COLO668 (cell line): Measurements from ENCODE around the gene PHF12.

ENCODE experiments used
- DNase-seq: peaks from one replicate; lab custom pipeline; 2025; ENCODE audit not compliant: unreplicated experiment; lab: John Stamatoyannopoulos, UW

The PHF12 gene

DNA sequence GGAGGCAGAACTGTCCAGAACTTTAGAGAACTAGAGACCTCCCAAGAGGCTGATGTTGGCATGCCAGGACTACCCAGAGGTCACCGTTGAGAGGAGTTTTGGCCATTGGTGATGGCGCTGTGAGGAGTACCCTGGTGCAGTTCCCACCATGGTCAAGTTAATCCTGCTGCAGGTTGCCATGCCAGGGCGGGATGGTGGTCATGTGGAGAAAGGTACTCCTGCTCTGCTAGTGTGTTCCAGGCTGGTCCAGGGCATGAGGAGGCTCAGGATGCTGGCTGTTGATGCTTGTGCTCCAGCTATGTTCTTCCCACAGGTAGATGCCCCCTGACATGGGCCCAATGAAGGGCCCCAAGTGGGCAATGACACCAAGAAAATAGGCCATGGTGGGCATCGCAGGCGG, 4.1 kb upstream of the PHF12 start:
- no peak for DNase-seq

DNA sequence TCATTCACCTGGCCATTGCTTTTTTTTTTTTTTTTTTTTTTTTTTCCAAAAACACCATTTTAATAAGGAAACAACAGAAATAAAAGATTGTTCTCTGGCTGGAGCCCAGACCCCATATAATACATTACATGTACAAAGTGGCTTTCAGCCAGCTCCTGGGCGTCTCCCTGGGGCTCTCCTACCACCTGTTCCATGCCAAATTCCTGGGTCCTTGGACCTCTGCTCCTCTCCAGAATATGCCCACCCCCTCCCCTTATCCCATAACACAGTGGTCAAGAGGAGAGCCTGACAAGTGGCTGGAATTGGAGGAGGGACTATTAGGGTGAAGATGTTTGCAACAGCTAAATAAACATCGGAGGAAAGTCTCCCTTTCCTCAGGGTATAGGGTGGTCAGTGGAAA, 3.6 kb upstream of the PHF12 start:
- no peak for DNase-seq

GRCh38 chr17:28953444-28954118, 2.3 kb upstream of the PHF12 start:
- DNase-seq: peak; percentile 20

DNA sequence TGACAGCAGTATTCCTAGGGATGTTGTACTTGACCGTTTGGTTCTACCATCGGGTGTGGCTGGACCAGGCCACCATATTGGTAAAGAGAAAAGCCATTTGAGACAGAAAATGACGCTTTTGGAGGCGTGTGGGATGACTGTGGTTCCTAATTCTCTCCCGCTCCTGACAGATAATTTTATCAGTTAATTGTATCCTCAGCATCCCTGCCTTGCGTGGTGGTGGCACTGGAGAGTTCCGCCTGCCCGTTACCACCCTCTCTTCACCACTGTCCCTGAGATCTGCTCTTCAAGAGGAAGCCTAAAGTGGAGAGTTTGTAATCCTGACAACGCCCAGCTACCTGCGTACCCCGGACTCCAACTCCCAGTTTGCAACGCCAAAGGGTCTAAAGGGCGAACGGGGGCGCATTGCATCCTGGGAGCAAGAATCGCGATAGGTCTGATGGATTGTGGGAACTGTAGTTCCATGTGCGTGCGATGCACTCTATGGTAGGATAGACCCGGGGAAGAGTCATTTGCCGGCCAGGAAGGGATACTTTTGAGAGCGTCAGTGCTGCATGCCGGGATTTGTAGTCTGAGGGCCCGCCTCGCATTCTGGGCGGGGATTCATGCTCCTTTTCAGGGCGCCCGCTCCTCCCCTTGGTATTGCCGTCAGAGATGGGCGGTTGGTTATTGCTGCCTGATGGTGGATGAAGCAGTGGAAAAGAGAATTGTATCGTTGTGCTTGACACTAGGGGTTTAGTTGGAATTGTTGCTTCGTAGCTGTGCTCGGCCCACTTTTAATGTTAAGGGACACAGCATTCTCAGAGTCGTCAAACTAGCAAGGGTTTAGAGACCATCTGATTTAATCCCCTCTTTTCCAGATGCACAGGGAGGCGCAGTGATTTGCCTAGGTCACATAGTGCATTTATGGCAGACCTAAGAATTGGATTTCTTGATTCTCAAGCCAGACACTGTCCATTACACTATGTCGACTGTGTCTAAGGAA, 965 bp upstream of the PHF12 start:
- DNase-seq: peak; percentile 93

DNA sequence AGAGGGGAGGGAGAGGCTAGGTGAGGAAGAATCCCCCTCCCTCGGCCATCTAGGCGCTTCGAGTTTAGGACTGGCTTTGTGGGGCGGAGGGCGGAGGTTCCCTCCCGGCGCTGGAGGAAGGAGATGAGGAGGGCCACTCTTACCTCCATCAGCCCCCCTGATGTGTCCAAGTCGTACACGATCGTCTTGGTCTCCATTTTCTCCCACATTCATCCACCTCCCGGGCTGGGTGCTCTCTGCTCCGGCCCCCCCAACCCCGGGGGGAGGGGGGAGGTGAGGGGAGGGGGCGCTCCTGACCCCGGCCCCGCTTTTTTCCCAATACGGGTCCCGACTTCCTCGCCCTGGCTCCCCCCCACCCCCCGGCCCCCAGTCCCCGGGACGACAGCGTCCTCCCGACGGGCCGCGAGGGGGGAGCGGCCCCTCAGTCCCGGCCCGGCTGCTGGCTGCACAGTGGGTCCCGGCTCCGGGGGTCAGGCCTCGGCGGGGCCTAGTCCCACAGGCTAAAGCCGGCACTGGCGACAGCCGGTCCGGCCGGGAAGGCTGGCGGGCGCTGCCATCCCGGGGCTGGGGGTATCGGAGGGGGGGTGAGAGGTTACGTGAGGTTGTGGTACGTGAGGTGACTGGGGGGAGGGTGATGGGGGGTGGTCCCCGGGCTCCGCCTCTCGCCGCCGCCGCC, 428 bp downstream of the PHF12 start:
- DNase-seq: no peak

DNA sequence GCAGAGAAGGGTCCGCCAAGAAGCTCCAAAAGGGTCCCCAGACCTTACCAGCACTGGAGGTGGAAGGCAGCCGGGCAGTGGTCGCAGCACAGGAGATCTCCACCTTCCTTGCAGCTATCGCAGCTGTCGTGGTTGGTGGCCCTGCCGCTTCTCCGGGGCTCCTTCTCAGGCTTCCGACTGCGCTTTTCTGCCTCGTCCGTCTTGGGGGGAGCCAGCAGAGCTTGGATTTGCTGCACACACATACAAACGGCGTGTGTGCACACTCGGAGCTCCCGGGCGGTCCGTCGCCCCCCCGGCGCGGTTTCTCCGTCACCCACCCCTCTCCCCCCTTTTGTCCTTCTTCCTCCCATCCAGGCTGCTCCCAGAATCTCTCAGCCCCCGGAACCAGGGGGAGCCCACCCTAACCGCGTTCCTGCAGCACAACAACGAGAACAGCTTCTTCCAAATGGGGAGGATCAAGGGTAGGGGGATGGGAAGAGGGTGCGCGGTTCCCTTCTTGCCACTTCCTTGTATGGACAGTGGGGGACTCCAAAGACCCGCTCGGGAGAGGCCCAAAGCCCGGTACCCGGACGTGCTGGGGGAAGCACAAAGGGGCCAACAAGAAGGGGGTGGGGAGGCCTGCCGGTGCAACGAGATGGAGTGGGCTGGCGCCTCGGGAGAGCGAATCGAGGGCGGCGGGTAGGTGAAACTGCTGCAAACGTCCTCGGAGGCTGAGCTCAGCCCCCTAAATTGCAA, 1.1 kb downstream of the PHF12 start:
- peak; percentile 17 for DNase-seq

DNA sequence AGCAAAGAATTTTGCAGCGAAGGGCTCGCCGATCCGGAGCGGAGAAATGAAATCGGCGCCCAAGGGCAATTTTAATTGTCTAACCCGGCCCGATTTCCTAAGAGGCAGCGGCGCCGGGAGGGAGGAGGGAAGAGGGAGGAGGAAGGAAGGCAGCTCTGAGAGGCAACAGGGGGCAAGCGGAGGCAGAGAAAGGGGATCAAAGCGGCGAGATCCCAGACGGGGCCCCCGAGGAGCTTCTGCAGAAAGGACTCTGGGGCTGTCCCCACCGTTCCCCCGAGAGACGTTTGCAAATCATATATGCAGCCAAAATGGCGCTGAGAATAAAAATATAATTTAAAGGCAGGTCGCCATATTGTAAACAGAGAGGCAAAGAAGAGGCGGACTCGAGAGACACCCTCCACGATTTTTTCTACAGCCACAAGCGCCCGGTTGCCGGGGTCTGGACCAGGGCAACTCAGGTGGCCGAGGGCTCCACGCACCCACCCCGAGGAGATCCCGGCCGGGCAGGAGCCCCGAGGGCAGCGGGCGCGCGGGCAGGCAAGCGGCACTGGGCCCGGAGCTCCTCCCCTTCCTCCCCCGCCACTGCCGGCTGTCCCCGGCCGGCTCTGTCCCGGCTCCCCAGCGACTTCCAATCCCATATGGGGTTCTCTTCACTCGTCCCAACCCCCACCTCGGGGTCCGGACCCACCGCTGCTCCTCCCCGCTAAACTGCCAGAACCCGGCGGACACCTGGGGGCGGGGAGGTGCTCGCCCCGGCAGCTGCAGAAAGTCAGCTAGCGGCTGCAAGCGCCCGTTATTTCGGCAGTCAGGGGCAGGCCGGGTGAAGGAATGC, 1.9 kb downstream of the PHF12 start:
- DNase-seq: peak; percentile 18

DNA sequence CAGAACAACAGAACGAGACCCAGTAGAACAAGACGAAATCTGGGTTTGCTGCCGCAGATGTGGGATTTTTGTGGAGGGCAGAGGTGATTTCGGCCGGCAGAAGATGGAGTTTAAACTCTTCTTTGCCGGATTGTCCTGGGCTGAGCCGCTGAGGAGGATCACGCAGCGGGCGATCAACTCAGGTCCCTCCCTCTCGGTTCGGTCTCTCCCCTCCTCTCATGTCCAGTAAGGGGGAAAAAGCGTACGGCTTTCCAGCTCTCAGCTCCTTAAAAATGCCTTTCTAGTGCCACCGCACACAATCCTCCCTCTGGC, 2.5 kb downstream of the PHF12 start:
- no peak for DNase-seq

GRCh38 chr17:28948342-28948741, 3.0 kb downstream of the PHF12 start:
- no peak for DNase-seq

DNA sequence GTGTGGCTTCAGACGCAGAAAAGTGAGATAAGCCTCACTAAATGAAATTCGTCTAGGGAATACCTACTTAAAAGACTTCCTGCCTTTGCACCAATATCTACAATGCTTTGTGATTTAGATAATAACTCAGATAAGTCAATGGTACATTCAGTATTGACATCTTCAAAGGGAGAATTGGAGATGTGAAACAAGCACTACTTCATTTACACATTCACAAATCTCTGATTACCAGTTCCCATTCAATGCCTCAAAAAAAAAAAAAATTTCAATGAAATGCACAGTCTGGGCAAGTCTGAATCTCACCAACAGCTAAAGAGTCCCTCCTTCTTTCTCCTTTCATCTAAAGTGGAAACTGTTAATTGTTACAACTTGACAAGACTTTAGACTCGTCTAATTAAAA, 3.7 kb downstream of the PHF12 start:
- DNase-seq: no peak

DNA sequence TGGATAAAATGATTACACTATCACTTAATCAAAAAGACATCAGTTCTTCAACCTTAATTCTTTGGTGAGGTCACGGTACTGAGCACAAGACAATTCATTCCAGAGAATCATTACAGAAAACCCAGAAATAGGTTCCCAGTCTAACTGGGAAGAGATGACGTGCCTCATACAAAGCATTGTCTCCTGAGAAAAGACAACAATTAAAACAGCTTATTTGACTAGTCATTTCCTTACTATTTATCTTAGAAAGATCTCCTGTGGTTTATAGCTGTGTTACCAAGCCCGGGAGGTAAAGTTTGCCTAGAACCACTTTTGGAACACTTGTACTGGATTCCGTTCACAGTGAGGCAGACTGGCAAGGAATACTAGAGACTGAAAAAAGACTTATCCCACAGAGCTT, 5.1 kb downstream of the PHF12 start:
- no peak for DNase-seq

DNA sequence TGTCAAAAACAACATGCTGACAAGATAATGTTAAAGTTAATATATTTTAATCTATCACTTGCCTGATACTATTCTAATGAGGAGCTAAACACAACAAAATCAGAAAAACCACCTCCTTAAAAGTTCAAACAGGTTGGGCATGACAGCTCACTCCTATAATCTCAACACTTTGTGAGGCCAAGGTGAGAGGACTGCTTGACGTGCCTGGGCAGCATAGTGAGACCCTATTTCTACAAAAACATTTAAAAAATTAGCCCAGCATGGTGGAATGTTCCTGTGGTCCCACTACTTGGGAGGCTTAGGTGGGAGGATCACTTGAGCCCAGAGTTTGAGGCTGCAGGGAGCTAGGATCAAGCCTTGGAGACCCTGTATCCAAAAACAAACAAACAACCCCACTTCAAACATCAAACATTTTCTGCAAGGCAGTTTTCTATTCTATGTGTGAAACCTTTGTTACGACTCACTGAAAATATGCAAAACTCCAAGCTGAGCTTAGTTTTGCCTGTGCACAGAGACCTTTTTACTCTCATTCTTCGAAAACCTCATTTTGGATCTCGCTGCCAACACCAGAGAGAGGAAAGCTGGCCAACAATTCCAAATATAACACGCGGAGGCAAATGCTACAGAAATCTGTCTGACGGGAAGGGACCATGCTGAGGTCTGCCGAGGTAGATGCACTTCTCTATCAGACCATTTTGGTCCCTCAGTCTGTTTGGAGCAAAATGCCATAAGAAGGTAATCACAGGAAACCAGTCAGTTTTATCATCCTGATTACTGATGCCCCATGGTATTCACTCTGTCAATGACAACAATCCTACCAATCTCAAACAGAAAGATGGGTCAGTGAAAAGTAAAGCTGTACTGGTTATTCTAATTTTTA, 6.2 kb downstream of the PHF12 start:
- no peak for DNase-seq

- no peak for DNase-seq
Measured at GRCh38 chr17:28944343-28944742, 7.0 kb downstream of the PHF12 start.

DNA sequence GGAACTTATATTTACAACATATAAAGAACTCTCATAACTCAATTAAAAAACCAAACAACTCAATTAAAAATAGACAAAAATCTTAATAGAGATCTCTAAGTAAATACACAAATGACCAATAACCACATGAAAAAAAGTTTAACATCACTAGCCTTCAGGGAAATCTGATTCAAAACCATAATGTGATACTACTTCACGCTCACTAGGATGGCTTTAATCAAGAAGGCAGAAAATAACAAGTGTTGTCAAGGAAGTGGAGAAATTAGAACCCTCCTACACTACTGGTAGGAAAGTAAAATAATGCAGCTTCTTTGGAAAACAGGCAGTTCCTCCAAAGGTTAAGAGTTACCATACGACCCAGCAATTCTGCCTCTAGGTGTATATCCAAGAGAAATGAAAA, 8.4 kb downstream of the PHF12 start:
- no peak for DNase-seq

GRCh38 chr17:28941251-28941650, 10.1 kb downstream of the PHF12 start:
- no peak for DNase-seq

DNA sequence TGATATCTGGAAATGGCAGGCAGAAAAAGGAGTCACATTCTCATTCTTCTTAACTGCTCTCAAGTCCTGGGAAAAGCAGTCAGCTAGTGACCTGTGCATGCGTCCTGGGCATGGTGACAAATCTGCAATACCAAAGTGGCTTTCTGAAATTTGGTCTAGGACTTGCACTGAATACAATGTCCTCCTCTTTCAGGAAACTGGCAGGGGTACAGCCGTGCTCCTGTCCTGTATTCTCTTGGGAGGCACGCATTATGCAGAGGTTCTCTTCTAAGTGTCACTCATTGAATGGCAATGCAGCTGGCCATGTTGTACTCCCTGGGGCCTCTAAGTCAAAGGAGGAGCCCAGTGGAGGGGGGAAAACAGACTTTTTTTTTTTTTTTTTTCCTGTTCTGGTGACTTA, 10.6 kb downstream of the PHF12 start:
- no peak for DNase-seq

GRCh38 chr17:28940142-28940541, 11.2 kb downstream of the PHF12 start:
- no peak for DNase-seq

GRCh38 chr17:28938552-28938951, 12.8 kb downstream of the PHF12 start:
- DNase-seq: no peak

DNA sequence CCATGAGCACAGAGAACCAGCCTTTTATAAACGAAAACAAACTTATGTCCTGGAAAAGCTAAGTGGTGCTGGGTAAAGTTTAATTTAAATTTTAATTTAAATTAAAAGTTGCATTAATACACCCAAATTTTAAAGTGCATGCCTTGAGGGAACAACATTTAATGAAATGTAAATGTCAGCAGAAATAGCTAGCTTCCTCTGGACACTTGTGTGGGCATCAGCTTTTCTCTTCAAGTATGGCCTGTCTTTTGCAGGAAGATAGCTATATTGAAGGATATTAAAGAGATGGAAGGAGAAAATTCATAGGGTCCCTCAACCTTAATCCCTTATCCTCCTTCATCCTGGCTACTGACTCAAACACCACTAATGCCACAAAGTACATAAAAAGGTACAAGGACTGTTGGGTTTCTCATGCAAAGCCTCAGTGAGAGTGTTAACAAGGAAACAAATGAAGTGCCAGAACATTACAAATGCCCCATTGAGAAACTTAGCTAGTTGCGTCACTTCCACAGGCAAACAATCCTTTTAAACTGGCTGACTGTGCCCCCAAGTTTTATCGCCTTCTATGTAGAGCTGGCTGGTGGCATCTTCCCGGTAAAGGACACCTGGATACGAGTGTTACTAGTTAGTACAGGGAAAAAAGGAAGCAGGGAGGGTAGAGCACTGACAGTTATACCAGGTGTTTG, 14.1 kb downstream of the PHF12 start:
- no peak for DNase-seq
